Measurements from ENCODE around the gene EDAR. TPM values are rescaled to one million over a fixed set of nuclear protein-coding genes. Genes with fewer than 3 reads are reported as not detected.

The EDAR gene
- total and polyA plus RNA-seq, 2 donors (not counting 1 experiment from before 2014, with no cell fraction given) = not detected

GRCh38 chr2:108921096-108922030, 67.7 kb downstream of the EDAR start:
- no peaks in the 10 kb centered on the region for H3K9me3 ChIP-seq (ENCODE audit: control insufficient read depth, insufficient read depth, low read depth, low read length)
- peaks cover 28% of the 10 kb centered on the region for H3K27me3 ChIP-seq (ENCODE audit: control insufficient read depth, insufficient read depth, low read length)
- no peaks in the 10 kb centered on the region for H3K4me1 ChIP-seq (ENCODE audit: control insufficient read depth, extremely low read depth, insufficient read depth, low read length)
- H2AFZ ChIP-seq (ENCODE audit: low read length) = no peak overlapping the region
- TF ChIP-seq CTCF (conservative IDR thresholded peaks at IDR 0.05 in 1 of 2, IDR thresholded peaks at IDR 0.05 in 1 of 2; ENCODE audit: low read depth in 1 of 2, low read length in 2 of 2) (no peak), EZH2 (IDR thresholded peaks at IDR 0.05; ENCODE audit: low read length, missing control alignments) (no peak)
- no peak overlapping the region for H3K4me2 ChIP-seq (ENCODE audit: extremely low read depth, insufficient read depth, low read length)
- no peak overlapping the region for H3K27ac ChIP-seq (ENCODE audit: insufficient read depth, low read length)
- H3K79me2 ChIP-seq (ENCODE audit: control insufficient read depth, insufficient read depth, low read length) = no peaks in the 10 kb centered on the region
- no peak overlapping the region for H3K9ac ChIP-seq (ENCODE audit: insufficient read depth, low read length)
- no peaks in the 10 kb centered on the region for H4K20me1 ChIP-seq (ENCODE audit: control insufficient read depth, extremely low read depth, insufficient read depth, low read length)
- no peaks in the 10 kb centered on the region for H3K36me3 ChIP-seq (ENCODE audit: control insufficient read depth, insufficient read depth, low read length)
- H3K4me3 ChIP-seq (replicated peaks in 1 of 4; ENCODE audit: control extremely low read depth in 1 of 4, insufficient read depth in 1 of 4, low read depth in 3 of 4, low read length in 4 of 4) = no peak overlapping the region
- no peak for DNase-seq (ENCODE audit: low read depth in 2 of 2)

- Histone ChIP-seq H3K27ac (ENCODE audit: insufficient read depth, low read length) (no peak overlapping the region), H3K9me3 (ENCODE audit: control insufficient read depth, insufficient read depth, low read depth, low read length) (no peaks in the 10 kb centered on the region), H3K4me3 (replicated peaks in 1 of 4; ENCODE audit: control extremely low read depth in 1 of 4, insufficient read depth in 1 of 4, low read depth in 3 of 4, low read length in 4 of 4) (no peak overlapping the region), H3K4me2 (ENCODE audit: extremely low read depth, insufficient read depth, low read length) (no peak overlapping the region), H3K9ac (ENCODE audit: insufficient read depth, low read length) (no peak overlapping the region), H3K4me1 (ENCODE audit: control insufficient read depth, extremely low read depth, insufficient read depth, low read length) (no peaks in the 10 kb centered on the region), H4K20me1 (ENCODE audit: control insufficient read depth, extremely low read depth, insufficient read depth, low read length) (no peaks in the 10 kb centered on the region), H2AFZ (ENCODE audit: low read length) (no peak overlapping the region), H3K27me3 (ENCODE audit: control insufficient read depth, insufficient read depth, low read length) (peaks cover 32% of the 10 kb centered on the region), H3K79me2 (ENCODE audit: control insufficient read depth, insufficient read depth, low read length) (no peaks in the 10 kb centered on the region), H3K36me3 (ENCODE audit: control insufficient read depth, insufficient read depth, low read length) (no peaks in the 10 kb centered on the region)
- no peak for DNase-seq (ENCODE audit: low read depth in 2 of 2)
- no peak for TF ChIP-seq EZH2 (IDR thresholded peaks at IDR 0.05; ENCODE audit: low read length, missing control alignments)
- TF ChIP-seq CTCF (conservative IDR thresholded peaks at IDR 0.05 in 1 of 2, IDR thresholded peaks at IDR 0.05 in 1 of 2; ENCODE audit: low read depth in 1 of 2, low read length in 2 of 2) = no peak
Measured at GRCh38 chr2:108920686-108921085, 68.3 kb downstream of the EDAR start.

- Histone ChIP-seq H3K36me3 (ENCODE audit: control insufficient read depth, insufficient read depth, low read length) (no peaks in the 10 kb centered on the region), H3K9me3 (ENCODE audit: control insufficient read depth, insufficient read depth, low read depth, low read length) (no peaks in the 10 kb centered on the region), H3K4me1 (ENCODE audit: control insufficient read depth, extremely low read depth, insufficient read depth, low read length) (no peaks in the 10 kb centered on the region), H3K27ac (ENCODE audit: insufficient read depth, low read length) (no peak overlapping the region), H3K27me3 (ENCODE audit: control insufficient read depth, insufficient read depth, low read length) (peaks cover 32% of the 10 kb centered on the region), H3K4me2 (ENCODE audit: extremely low read depth, insufficient read depth, low read length) (no peak overlapping the region), H3K9ac (ENCODE audit: insufficient read depth, low read length) (no peak overlapping the region), H3K4me3 (replicated peaks in 1 of 4; ENCODE audit: control extremely low read depth in 1 of 4, insufficient read depth in 1 of 4, low read depth in 3 of 4, low read length in 4 of 4) (no peak overlapping the region), H3K79me2 (ENCODE audit: control insufficient read depth, insufficient read depth, low read length) (no peaks in the 10 kb centered on the region), H4K20me1 (ENCODE audit: control insufficient read depth, extremely low read depth, insufficient read depth, low read length) (no peaks in the 10 kb centered on the region), H2AFZ (ENCODE audit: low read length) (no peak overlapping the region)
- TF ChIP-seq CTCF (conservative IDR thresholded peaks at IDR 0.05 in 1 of 2, IDR thresholded peaks at IDR 0.05 in 1 of 2; ENCODE audit: low read depth in 1 of 2, low read length in 2 of 2) = no peak
- no peak for TF ChIP-seq EZH2 (IDR thresholded peaks at IDR 0.05; ENCODE audit: low read length, missing control alignments)
- DNase-seq (ENCODE audit: low read depth in 2 of 2) = no peak
Measured at GRCh38 chr2:108919571-108920373, 69.2 kb downstream of the EDAR start.

Measured in fibroblast of lung (primary cell).